ENCODE measurements around the gene KLK7.

DNA sequence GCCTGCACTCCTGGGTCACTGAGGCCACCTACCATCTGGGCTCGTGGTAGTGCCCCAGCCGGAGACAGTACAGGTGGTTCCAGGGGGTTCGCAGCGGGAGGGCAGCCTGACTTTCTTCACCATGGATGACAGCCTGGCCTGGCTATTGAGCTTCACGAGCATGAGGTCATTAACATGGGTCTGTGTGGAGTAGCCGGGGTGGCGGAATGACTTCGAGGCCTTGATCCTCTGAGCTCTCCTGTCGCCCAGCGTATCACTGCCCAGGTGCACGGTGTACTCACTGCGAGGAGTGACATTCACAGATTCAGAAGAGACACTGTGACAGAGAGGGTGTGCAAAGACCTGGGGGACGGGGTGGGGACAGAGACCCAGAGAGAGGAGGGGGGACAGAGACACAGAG lies 3.5 kb downstream of the KLK7 start:
- TF ChIP-seq, protein P1, sequence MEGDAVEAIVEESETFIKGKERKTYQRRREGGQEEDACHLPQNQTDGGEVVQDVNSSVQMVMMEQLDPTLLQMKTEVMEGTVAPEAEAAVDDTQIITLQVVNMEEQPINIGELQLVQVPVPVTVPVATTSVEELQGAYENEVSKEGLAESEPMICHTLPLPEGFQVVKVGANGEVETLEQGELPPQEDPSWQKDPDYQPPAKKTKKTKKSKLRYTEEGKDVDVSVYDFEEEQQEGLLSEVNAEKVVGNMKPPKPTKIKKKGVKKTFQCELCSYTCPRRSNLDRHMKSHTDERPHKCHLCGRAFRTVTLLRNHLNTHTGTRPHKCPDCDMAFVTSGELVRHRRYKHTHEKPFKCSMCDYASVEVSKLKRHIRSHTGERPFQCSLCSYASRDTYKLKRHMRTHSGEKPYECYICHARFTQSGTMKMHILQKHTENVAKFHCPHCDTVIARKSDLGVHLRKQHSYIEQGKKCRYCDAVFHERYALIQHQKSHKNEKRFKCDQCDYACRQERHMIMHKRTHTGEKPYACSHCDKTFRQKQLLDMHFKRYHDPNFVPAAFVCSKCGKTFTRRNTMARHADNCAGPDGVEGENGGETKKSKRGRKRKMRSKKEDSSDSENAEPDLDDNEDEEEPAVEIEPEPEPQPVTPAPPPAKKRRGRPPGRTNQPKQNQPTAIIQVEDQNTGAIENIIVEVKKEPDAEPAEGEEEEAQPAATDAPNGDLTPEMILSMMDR (IDR thresholded peaks at IDR 0.05; ENCODE audit: insufficient read depth, low read length, poor library complexity, severe bottlenecking) = no peak
- no peak for TF ChIP-seq EZH2phosphoT487 (conservative IDR thresholded peaks at IDR 0.05; ENCODE audit: low read length)

Data from SU-DHL-6 (cell line).